Measurements from ENCODE around the gene PGPEP1. TPM values are rescaled to one million over a fixed set of nuclear protein-coding genes. Genes with fewer than 3 reads are reported as not detected.

The PGPEP1 gene, protein sequence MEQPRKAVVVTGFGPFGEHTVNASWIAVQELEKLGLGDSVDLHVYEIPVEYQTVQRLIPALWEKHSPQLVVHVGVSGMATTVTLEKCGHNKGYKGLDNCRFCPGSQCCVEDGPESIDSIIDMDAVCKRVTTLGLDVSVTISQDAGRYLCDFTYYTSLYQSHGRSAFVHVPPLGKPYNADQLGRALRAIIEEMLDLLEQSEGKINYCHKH
- 10 to 100 TPM in 1 of 4 donors, 1 to 10 TPM in 2, under 1 TPM in 1; 0.83 to 10.1 (median 5.3) TPM for total RNA-seq

DNA sequence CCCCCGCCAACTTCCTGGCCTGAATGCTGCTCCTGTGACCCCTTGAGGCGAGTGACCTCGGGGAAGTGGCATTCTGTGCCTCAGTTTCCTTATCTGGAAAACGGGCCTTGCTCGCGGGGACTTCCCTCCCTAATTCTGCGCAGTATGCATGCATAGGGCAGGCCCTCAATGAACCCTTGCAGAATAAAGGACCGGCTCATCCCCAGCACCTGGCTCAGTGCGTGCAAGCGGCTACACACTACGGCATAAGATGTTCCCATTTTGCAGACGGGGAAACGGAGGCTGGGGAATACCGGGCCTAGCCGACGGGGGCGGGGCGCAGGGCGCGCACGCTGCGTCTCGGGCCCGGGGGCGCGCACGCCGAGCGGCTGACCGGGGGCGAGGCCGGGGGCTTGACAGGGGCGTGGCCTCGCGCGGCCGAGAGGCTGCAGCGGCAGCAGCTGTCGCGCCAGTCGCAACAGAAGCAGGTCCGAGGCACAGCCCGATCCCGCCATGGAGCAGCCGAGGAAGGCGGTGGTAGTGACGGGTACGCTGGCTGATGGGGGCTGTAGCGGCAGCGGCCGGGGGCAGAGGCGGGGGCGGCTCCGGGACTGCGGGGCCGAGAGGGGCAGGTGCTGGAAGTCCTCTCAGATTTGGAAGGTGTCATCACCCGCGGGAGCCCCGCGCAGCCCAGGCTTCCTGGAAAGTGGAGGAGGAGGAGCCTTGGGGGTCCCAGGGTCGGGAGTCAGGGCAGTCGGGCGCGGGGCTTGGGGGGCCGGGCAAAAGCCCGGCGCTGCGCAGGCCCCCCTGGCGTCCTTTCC is at the start of gene PGPEP1:
TSS of gene PGPEP1 (plus strand) at position 409 of the 800 bp plus-strand sequence. CDS start at position 493, 84 bp downstream.
- Histone ChIP-seq H3K27me3 (no peaks in the 10 kb centered on the region), H3K27ac (peak within 1 kb of the TSS; percentile 43 to 89 (median 83)), H3K4me3 (peak within 1 kb of the TSS; percentile 38 to 95 (median 78)), H3K4me1 (peaks cover 0 to 48% (median 15%) of the 10 kb centered on the region in 3 donors), H3K9me3 (no peaks in the 10 kb centered on the region), H3K36me3 (no peaks in the 10 kb centered on the region)
- intact Hi-C loops (cut with DNase I) = no loop called here
- TF ChIP-seq, protein P1, sequence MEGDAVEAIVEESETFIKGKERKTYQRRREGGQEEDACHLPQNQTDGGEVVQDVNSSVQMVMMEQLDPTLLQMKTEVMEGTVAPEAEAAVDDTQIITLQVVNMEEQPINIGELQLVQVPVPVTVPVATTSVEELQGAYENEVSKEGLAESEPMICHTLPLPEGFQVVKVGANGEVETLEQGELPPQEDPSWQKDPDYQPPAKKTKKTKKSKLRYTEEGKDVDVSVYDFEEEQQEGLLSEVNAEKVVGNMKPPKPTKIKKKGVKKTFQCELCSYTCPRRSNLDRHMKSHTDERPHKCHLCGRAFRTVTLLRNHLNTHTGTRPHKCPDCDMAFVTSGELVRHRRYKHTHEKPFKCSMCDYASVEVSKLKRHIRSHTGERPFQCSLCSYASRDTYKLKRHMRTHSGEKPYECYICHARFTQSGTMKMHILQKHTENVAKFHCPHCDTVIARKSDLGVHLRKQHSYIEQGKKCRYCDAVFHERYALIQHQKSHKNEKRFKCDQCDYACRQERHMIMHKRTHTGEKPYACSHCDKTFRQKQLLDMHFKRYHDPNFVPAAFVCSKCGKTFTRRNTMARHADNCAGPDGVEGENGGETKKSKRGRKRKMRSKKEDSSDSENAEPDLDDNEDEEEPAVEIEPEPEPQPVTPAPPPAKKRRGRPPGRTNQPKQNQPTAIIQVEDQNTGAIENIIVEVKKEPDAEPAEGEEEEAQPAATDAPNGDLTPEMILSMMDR (IDR thresholded peaks at IDR 0.05) = peak in 1 of 6 experiments; percentile 13
- TF ChIP-seq POLR2A (IDR thresholded peaks at IDR 0.05) = peak in 2 of 4 donors; percentile 49 to 63
- 2 to 7% methylated on average over 3 to 15 of the region's 69 CpGs for WGBS, 2 donors
- DNase-seq = no peak

DNA sequence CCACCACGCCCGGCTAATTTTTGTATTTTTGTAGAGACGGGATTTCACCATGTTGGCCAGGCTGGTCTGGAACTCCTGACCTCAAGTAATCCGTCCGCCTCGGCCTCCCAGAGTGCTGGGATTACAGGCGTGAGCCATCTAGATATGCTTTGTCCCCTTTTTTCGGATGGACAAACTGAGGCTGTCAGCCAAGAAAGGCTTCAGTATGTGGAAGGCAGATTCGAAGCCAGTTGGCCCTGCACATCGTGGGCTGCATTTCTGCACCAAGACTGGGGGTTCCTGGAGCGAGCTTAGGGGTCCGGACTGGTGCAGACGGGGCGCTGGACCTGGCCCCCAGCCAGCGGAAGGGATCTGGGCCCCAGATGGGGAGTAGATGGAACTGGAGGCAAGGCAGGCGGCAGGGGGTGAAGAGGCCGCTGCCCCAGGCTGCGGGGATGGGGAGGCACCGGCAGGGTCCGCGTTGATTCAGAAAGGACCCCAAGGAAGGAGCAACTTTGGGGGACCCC is 49.3 kb upstream of the PGPEP1 start:
- Histone ChIP-seq H3K27ac (peak overlapping the region; percentile 87 to 100 (median 97)), H3K9me3 (no peaks in the 10 kb centered on the region), H3K4me3 (peak overlapping the region; percentile 45 to 87 (median 66)), H3K27me3 (no peaks in the 10 kb centered on the region), H3K36me3 (no peaks in the 10 kb centered on the region), H3K4me1 (peaks cover 26 to 74% (median 28%) of the 10 kb centered on the region in 3 donors)
- intact Hi-C loops (cut with DNase I) = no loop called here
- 30 to 53% methylated on average over 6 to 9 of the region's 21 CpGs for WGBS, 2 donors
- DNase-seq = no peak
- no peak for TF ChIP-seq POLR2A (IDR thresholded peaks at IDR 0.05)
- TF ChIP-seq, protein P1 (IDR thresholded peaks at IDR 0.05) = no peak

DNA sequence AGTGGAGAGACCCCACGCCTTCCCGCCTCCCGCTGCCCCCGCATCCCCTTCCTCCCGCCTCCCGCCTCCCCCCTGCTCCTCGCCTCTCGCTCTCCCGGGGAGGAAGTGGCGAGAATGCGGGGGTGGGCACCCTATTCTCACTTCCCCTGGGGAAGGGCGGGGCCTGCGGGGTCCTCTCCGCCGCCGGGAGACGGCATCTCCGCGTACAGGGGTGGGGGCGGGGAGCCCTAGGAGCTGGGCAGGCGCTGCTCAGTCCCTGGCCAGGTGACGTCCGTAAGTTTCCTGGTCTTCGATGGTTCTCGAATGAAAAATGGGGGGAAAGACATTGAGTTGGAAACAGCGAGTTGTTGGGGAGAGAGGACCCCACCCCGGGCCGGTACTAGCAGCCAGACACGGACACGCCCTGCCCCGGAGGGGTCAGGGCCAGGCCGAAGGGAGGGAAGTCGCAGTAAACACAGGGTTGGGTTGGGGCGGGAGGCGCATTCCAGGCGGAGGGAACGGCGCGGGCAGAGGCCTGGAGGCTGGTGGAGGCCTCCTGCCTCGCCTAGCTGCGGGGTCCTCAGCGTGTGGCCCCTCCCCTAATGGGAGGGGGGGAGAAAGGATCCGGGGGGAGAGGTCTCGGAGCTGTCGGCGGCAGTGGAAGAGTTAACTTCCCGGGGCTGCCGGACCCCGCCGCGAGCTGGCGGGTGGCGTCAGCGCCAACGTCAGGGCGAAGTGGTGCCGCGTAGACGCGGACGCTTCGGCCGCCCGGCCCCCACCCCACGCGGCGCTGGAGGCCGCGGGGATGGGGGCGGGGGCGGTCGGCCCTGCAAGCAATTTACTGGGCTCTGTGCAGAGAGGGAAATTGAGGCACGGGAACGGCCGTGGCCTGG is 48.6 kb upstream of the PGPEP1 start:
- H3K4me3 ChIP-seq = peak overlapping the region; percentile 45 to 87 (median 66)
- WGBS, 2 donors = 0 to 2% methylated on average over 22 of the region's 75 CpGs
- H3K4me1 ChIP-seq = peaks cover 26 to 66% (median 26%) of the 10 kb centered on the region in 3 donors
- peak overlapping the region; percentile 87 to 100 (median 97) for H3K27ac ChIP-seq
- no peaks in the 10 kb centered on the region for H3K9me3 ChIP-seq
- peak; percentile 52 for DNase-seq
- H3K36me3 ChIP-seq = no peaks in the 10 kb centered on the region
- intact Hi-C loops (cut with DNase I) = no loop called here
- H3K27me3 ChIP-seq = no peaks in the 10 kb centered on the region
- TF ChIP-seq, protein P1 (IDR thresholded peaks at IDR 0.05) = no peak
- peak in 2 of 4 donors; percentile 60 to 86 for TF ChIP-seq POLR2A (IDR thresholded peaks at IDR 0.05)

DNA sequence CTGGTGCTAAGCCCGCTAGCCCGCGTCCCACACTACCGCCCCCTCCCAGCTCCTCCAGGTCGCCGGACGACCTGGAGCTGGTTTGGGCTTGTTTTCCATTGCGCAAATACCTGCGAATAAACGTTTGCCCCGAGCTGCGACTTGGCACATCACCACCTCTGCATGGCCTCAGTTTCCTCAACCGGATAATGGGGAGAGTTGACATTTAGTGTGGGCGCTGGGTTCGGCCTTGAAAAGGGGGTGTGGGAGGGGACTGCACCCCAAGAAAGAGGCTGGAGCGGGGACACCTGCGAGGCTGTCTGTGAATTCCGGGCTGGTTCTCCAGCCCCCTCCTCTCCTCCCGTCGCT is 48.0 kb upstream of the PGPEP1 start:
- H3K27me3 ChIP-seq = no peaks in the 10 kb centered on the region
- H3K4me1 ChIP-seq = peaks cover 21 to 60% (median 26%) of the 10 kb centered on the region in 3 donors
- intact Hi-C loops (cut with DNase I) = no loop called here
- peak overlapping the region; percentile 87 to 100 (median 97) for H3K27ac ChIP-seq
- 0 to 1% methylated on average over 15 to 16 of the region's 20 CpGs for WGBS, 2 donors
- DNase-seq = no peak
- TF ChIP-seq POLR2A (IDR thresholded peaks at IDR 0.05) = peak in 1 of 4 donors; percentile 45
- TF ChIP-seq, protein P1 (IDR thresholded peaks at IDR 0.05) = no peak
- H3K9me3 ChIP-seq = no peaks in the 10 kb centered on the region
- peak overlapping the region; percentile 45 to 87 (median 66) for H3K4me3 ChIP-seq
- no peaks in the 10 kb centered on the region for H3K36me3 ChIP-seq

Data from esophagus squamous epithelium (tissue), 5 donors.